Epithelial cell of esophagus (primary cell): Measurements from ENCODE around the gene B4GALNT4.
A peak's percentile ranks its signal among the peaks of the same experiment; 100 is the strongest.

Source experiments
- DNase-seq: peaks from one replicate; pipeline ENCODE4 v3.0.0; 2010; ENCODE audit warnings: low read depth
- H3K4me3 ChIP-seq: 2 replicates; pipeline ENCODE4 v1.5.1; 2011; ENCODE audit warnings: mild to moderate bottlenecking, low read length, control low read depth
- CTCF ChIP-seq: IDR thresholded peaks from 2 replicates; pipeline ENCODE4 v1.5.1; 2011; ENCODE audit warnings: low read depth, mild to moderate bottlenecking, low read length, control low read depth, inconsistent platforms; ENCODE audit not compliant: insufficient read depth; ENCODE audit errors: missing control alignments

Gene B4GALNT4

GRCh38 chr11:416051-416756 lies 46.9 kb downstream of the B4GALNT4 start:
- TF ChIP-seq CTCF = no peak
- H3K4me3 ChIP-seq = peak overlapping the region; percentile 51
- no peak for DNase-seq

GRCh38 chr11:416757-417621 lies 47.7 kb downstream of the B4GALNT4 start:
- peak; percentile 63 for DNase-seq
- no peak for TF ChIP-seq CTCF

GRCh38 chr11:417652-418342 lies 48.5 kb downstream of the B4GALNT4 start:
- TF ChIP-seq CTCF = no peak
- H3K4me3 ChIP-seq = peak overlapping the region; percentile 13
- DNase-seq = no peak

More at GRCh38 chr11:416757-417621, 47.7 kb downstream of the B4GALNT4 start:
- H3K4me3 ChIP-seq = peak overlapping the region; percentile 51

- TF ChIP-seq CTCF = no peak
- no peak for DNase-seq
These were observed 49.3 kb downstream of the B4GALNT4 start for GRCh38 chr11:418343-419247.

GRCh38 chr11:419248-420005 lies 50.1 kb downstream of the B4GALNT4 start:
- DNase-seq = no peak
- no peak overlapping the region for H3K4me3 ChIP-seq
- TF ChIP-seq CTCF = no peak

More at GRCh38 chr11:418343-419247, 49.3 kb downstream of the B4GALNT4 start:
- H3K4me3 ChIP-seq = no peak overlapping the region
